Panc1 (cell line): ENCODE data around the gene SNRNP40. TPM values are rescaled to one million over a fixed set of nuclear protein-coding genes. Genes with fewer than 3 reads are reported as not detected.
A peak's percentile ranks its signal among the peaks of the same experiment; 100 is the strongest.

ENCODE experiments used
- ATAC-seq: fragments of 200-7000 bp; cut with Tn5 transposase; 2 replicates; pipeline ENCODE4 v1.9.1; 2020; ENCODE audit warnings: mild to moderate bottlenecking, moderate library complexity
- BruUV-seq: library from RNA; stranded (reverse); fragments of 400-500 nt; replicated peaks from 2 replicates; lab custom pipeline; 2021; lab: Mats Ljungman, UMichigan
- CTCF ChIA-PET: fragments of 300-600 bp; sonication (Branson Sonifier 250); formaldehyde crosslinking; loops from one replicate; lab custom pipeline; 2022; ENCODE audit warnings: antibody characterized with exemption; lab: Charles Lee
- POLR2A ChIA-PET: fragments of 300-600 bp; sonication (Branson Sonifier 250); formaldehyde crosslinking; loops from one replicate; lab custom pipeline; 2022; ENCODE audit warnings: antibody characterized with exemption; lab: Charles Lee
- DNase-seq: peaks from one replicate; pipeline ENCODE4 v3.0.0-alpha.2; 2010; ENCODE audit warnings: low read depth, low spot score
- H3K27ac ChIP-seq: 2 replicates; pipeline ENCODE4 v1.5.1; 2011; ENCODE audit warnings: mild to moderate bottlenecking, low read length, inconsistent platforms
- H3K27me3 ChIP-seq: fragments of 200-500 bp; sonication (Bioruptor generic); 2 replicates; pipeline ENCODE4 v1.6.0; 2014; ENCODE audit warnings: low read length, inconsistent platforms; ENCODE audit not compliant: control insufficient read depth, insufficient read depth
- H3K36me3 ChIP-seq: fragments of 200-500 bp; sonication (Bioruptor generic); 2 replicates; pipeline ENCODE4 v1.5.1; 2014; ENCODE audit warnings: inconsistent platforms, mild to moderate bottlenecking, low read length, moderate library complexity; ENCODE audit not compliant: control insufficient read depth, insufficient read depth
- H3K4me1 ChIP-seq: 2 replicates; pipeline ENCODE4 v1.5.1; 2011; ENCODE audit warnings: inconsistent platforms, mild to moderate bottlenecking, low read length, moderate library complexity; ENCODE audit not compliant: control insufficient read depth, insufficient read depth
- H3K4me3 ChIP-seq, 2 experiments: 2 replicates each; pipeline ENCODE4 v1.5.1; 2011 to 2012; ENCODE audit warnings: low read depth in 2 of 2, low read length in 2 of 2, mild to moderate bottlenecking in 2 of 2, inconsistent platforms in 1 of 2, moderate library complexity in 1 of 2
- H3K9me3 ChIP-seq: fragments of 200-500 bp; sonication (Bioruptor generic); 2 replicates; pipeline ENCODE4 v1.5.1; 2014; ENCODE audit warnings: low read depth, mild to moderate bottlenecking, inconsistent platforms, low read length, moderate library complexity; ENCODE audit not compliant: control insufficient read depth, insufficient read depth
- CTCF ChIP-seq: fragments of 450-650 bp; IDR thresholded peaks from 2 replicates; pipeline ENCODE4 v1.5.1; 2017; ENCODE audit warnings: mild to moderate bottlenecking
- POLR2AphosphoS5 ChIP-seq: IDR thresholded peaks from 2 replicates; pipeline ENCODE4 v1.6.1; 2012; ENCODE audit warnings: mild to moderate bottlenecking, low read depth, low read length, moderate library complexity
- REST ChIP-seq, 2 experiments: IDR thresholded peaks; 2 replicates each; pipeline ENCODE4 v1.6.1; 2011 to 2012; ENCODE audit warnings: low read depth in 2 of 2, control low read depth in 1 of 2, low read length in 1 of 2, mild to moderate bottlenecking in 1 of 2, moderate library complexity in 1 of 2; ENCODE audit not compliant: insufficient read depth in 1 of 2
- SIN3A ChIP-seq: IDR thresholded peaks from 2 replicates; pipeline ENCODE4 v1.6.1; 2012; ENCODE audit warnings: low read depth, mild to moderate bottlenecking, low read length, moderate library complexity, borderline replicate concordance; ENCODE audit not compliant: insufficient read depth
- TCF7L2 ChIP-seq: IDR thresholded peaks from 2 replicates; pipeline ENCODE4 v1.6.1; 2011; ENCODE audit warnings: mild to moderate bottlenecking, low read depth, low read length, inconsistent platforms
- in situ Hi-C: cut with HindIII; loops from 2 replicates; pipeline ENCODE4 v1.10.0; 2016; ENCODE audit warnings: low sequenced_read_pairs, low pct_unique_long_range_greater_than_20kb
- intact Hi-C: fragments of 100-400 bp; cut with micrococcal nuclease; formaldehyde crosslinking; loops from one replicate; pipeline ENCODE4 v1.10.0; 2022; ENCODE audit not compliant: unreplicated experiment
- total RNA-seq: library from RNA; stranded (reverse); gene quantifications from one replicate; pipeline ENCODE4 v1.2.1, GENCODE V29; 2021; ENCODE audit not compliant: unreplicated experiment

SNRNP40 gene
- total RNA-seq, 1 experiment from 2014 or later = 99.3 TPM

- Histone ChIP-seq H3K27ac (no peak overlapping the region), H3K36me3 (no peaks in the 10 kb centered on the region), H3K9me3 (0 out of 2 replicates have a peak, but pooled peaks cover 4% of the 10 kb centered on the region), H3K27me3 (no peaks in the 10 kb centered on the region), H3K4me1 (no peaks in the 10 kb centered on the region), H3K4me3 (no peak overlapping the region)
- intact Hi-C loops (no loop called here), in situ Hi-C loops (no loop called here)
- DNase-seq (no peak), ATAC-seq (peak; percentile 40)
- CTCF ChIA-PET = interaction anchor here (0.5 kb wide), 1 partner anchor 25 kb away, joined by 3 read pairs; no protein-coding TSS in a partner anchor
- POLR2A ChIA-PET = interaction anchor here (0.5 kb wide), 1 partner anchor 80 kb away, joined by 3 read pairs; no protein-coding TSS in a partner anchor
- BruUV-seq = no TSS peak
- TF ChIP-seq SIN3A (no peak), TCF7L2 (no peak), REST (IDR thresholded peaks at IDR 0.05; ENCODE audit: insufficient read depth in 1 of 2, low read depth in 2 of 2, low read length in 1 of 2) (no peak), CTCF (no peak), POLR2AphosphoS5 (no peak)
Observed at GRCh38 chr1:31214316-31215064, 82.1 kb downstream of the SNRNP40 start.

Other genes with a start within 250 kb of the SNRNP40 start
- gene PUM1, start 231.1 kb downstream of the SNRNP40 start, total RNA-seq = 109 TPM
- 1.7 TPM for gene NKAIN1, start 56.9 kb downstream of the SNRNP40 start, total RNA-seq
- gene ZCCHC17, start 244 bp upstream of the SNRNP40 start, total RNA-seq = 30.6 TPM
- 0.49 TPM for gene FABP3, start 76.3 kb upstream of the SNRNP40 start, total RNA-seq
- gene SERINC2, start 116.4 kb upstream of the SNRNP40 start, total RNA-seq = 14.0 TPM